Measurements from ENCODE around the gene CUBN. TPM values are rescaled to one million over a fixed set of nuclear protein-coding genes. Genes with fewer than 3 reads are reported as not detected.
"Not testable (repeated sequence)": the region's sequence is repeated elsewhere in the genome, so short reads cannot be mapped to it uniquely, and the experiment has no call there.

The CUBN gene
- polyA plus RNA-seq, 1 donor, result 73.9 TPM

DNA sequence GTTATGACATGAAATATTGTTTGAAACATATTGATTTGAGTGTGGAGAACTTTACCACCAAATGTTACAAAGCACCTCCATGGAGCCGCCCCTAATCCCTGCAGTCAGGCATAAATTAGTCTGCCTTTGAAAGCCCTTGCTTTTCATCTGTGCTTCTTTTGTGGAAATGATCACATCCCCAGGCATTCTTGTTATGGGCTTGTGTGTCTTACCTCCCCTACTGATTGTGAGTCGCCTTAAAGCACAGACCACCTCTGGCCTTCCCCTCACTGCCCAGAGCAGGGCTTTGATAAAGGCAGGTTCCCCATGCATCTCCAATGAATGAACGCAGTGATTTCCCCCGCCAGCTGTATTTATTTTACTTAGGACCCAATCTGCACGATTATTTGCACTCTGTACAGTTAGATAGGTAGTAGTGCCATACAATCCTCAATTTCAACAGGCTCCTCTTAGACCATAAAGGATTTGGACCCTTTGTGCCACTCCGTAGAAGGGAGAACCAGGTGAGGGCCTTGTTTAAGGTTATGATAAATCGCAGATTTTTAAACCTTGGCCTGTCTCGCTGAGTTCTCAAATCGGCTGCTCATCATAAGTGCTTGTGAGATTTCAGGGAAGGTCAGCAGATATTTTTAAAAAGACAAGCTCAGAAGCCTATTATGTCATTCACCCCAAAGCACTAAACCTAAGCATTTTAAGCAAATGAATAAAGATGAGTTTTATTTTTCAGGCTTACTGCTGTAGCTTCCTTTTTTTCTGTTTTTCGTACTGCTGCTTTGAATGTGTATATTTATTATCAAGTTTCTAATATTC lies 107.8 kb downstream of the CUBN start:
- Histone ChIP-seq H3K9me3 (ENCODE audit: control insufficient read depth, low read depth, low read length) (no peaks in the 10 kb centered on the region), H3K36me3 (ENCODE audit: control insufficient read depth, insufficient read depth, low read length) (peaks cover 14% of the 10 kb centered on the region), H3K4me1 (ENCODE audit: control insufficient read depth, insufficient read depth, low read length) (no peaks in the 10 kb centered on the region), H3K27me3 (ENCODE audit: control insufficient read depth, insufficient read depth, low read length) (no peaks in the 10 kb centered on the region), H3K27ac (ENCODE audit: low read length) (no peak overlapping the region), H3K4me3 (ENCODE audit: low read length) (no peak overlapping the region)
- 89% methylated on average over 3 of the region's 10 CpGs for WGBS (ENCODE audit: insufficient coverage, low lambda C conversion rate)
- no peak for DNase-seq

- H3K9me3 ChIP-seq (ENCODE audit: control insufficient read depth, low read depth, low read length), result no peaks in the 10 kb centered on the region
- WGBS (ENCODE audit: insufficient coverage, low lambda C conversion rate), result no CpG with 5 or more reads among the region's 5 CpGs
- H3K4me1 ChIP-seq (ENCODE audit: control insufficient read depth, insufficient read depth, low read length), result no peaks in the 10 kb centered on the region
Measured at GRCh38 chr10:17019696-17020095, 109.9 kb downstream of the CUBN start.

GRCh38 chr10:17013131-17013983 lies 116.3 kb downstream of the CUBN start:
- H3K4me1 ChIP-seq (ENCODE audit: control insufficient read depth, insufficient read depth, low read length); H3K4me3 ChIP-seq (ENCODE audit: low read length); DNase-seq; H3K27me3 ChIP-seq (ENCODE audit: control insufficient read depth, insufficient read depth, low read length); H3K9me3 ChIP-seq (ENCODE audit: control insufficient read depth, low read depth, low read length); H3K27ac ChIP-seq (ENCODE audit: low read length): not testable (repeated sequence)
- peaks cover 14% of the 10 kb centered on the region for H3K36me3 ChIP-seq (ENCODE audit: control insufficient read depth, insufficient read depth, low read length)
- WGBS (ENCODE audit: insufficient coverage, low lambda C conversion rate), result no CpG with 5 or more reads among the region's 2 CpGs

More at GRCh38 chr10:17019696-17020095, 109.9 kb downstream of the CUBN start:
- DNase-seq, result no peak
- Histone ChIP-seq H3K4me3 (ENCODE audit: low read length) (no peak overlapping the region), H3K27me3 (ENCODE audit: control insufficient read depth, insufficient read depth, low read length) (no peaks in the 10 kb centered on the region), H3K27ac (ENCODE audit: low read length) (no peak overlapping the region), H3K36me3 (ENCODE audit: control insufficient read depth, insufficient read depth, low read length) (peaks cover 9% of the 10 kb centered on the region)

DNA sequence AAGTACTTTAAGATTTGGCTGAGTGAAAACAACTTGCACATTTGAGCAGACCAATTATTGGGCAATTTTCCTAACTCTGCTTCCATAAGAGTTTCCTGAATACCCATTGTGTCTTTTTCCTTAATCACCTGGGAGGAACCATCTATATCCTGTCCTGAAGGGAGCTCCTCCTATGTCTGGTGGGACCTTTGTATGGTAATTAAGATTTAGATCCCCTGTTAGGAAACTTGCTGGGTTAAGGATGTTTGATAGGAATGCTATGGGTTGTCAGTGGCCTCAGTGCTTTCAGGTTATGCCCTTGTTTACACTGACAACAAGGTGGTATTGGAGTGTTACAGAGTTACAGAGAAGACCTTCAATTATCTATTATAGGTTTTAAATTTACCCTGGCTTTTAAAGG lies 116.9 kb downstream of the CUBN start:
- H3K27me3 ChIP-seq (ENCODE audit: control insufficient read depth, insufficient read depth, low read length); H3K4me1 ChIP-seq (ENCODE audit: control insufficient read depth, insufficient read depth, low read length); H3K27ac ChIP-seq (ENCODE audit: low read length); H3K4me3 ChIP-seq (ENCODE audit: low read length); H3K9me3 ChIP-seq (ENCODE audit: control insufficient read depth, low read depth, low read length); DNase-seq: not testable (repeated sequence)
- peaks cover 14% of the 10 kb centered on the region for H3K36me3 ChIP-seq (ENCODE audit: control insufficient read depth, insufficient read depth, low read length)

DNA sequence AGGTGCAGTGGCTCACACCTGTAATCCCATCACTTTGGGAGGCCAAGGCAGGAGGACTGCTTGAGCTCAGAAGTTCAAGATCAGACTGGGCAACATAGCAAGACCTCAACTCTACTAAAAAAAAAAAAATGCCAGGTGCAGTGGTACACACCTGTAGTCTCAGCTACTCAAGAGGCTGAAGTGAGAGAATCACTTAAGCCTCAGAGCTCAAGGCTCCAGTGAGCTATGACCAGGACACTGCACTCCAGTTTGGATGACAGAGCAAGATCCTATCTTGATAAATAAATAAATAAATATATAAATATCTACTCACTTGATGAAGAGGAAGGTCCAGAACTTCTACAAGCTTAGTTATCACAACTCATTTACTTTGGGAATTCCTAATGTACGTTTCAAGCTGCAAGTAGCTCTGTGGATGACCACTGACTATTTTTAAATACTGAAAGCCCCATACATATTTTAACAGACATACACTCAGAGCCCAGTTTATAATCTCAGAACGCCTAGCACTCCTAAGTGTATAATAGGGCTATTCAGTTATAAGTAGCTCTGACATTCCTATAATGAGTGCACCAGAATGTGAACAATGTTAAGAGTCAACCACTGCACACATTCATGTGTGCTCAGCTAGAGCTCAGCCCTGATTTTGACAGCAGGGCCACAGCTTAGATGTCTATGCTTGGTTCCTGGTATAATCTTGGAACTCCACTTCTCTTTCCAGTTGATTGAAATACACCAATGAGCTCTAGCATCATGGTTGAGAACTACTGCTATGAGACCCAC lies 119.1 kb downstream of the CUBN start:
- Histone ChIP-seq H3K27ac (ENCODE audit: low read length) (no peak overlapping the region), H3K36me3 (ENCODE audit: control insufficient read depth, insufficient read depth, low read length) (peaks cover 14% of the 10 kb centered on the region)
- WGBS (ENCODE audit: insufficient coverage, low lambda C conversion rate), result no CpG with 5 or more reads among the region's 2 CpGs

GRCh38 chr10:17009212-17009700 lies 120.4 kb downstream of the CUBN start:
- Histone ChIP-seq H3K27me3 (ENCODE audit: control insufficient read depth, insufficient read depth, low read length) (no peaks in the 10 kb centered on the region), H3K4me1 (ENCODE audit: control insufficient read depth, insufficient read depth, low read length) (no peaks in the 10 kb centered on the region), H3K27ac (ENCODE audit: low read length) (peak overlapping the region; percentile 22), H3K9me3 (ENCODE audit: control insufficient read depth, low read depth, low read length) (no peaks in the 10 kb centered on the region), H3K36me3 (ENCODE audit: control insufficient read depth, insufficient read depth, low read length) (peaks cover 14% of the 10 kb centered on the region), H3K4me3 (ENCODE audit: low read length) (no peak overlapping the region)
- 83% methylated on average over 1 of the region's 3 CpGs for WGBS (ENCODE audit: insufficient coverage, low lambda C conversion rate)
- DNase-seq, result no peak

More for the DNA sequence above, 119.1 kb downstream of the CUBN start:
- Histone ChIP-seq H3K9me3 (ENCODE audit: control insufficient read depth, low read depth, low read length) (no peaks in the 10 kb centered on the region), H3K4me1 (ENCODE audit: control insufficient read depth, insufficient read depth, low read length) (no peaks in the 10 kb centered on the region), H3K4me3 (ENCODE audit: low read length) (no peak overlapping the region), H3K27me3 (ENCODE audit: control insufficient read depth, insufficient read depth, low read length) (no peaks in the 10 kb centered on the region)
- DNase-seq, result no peak

DNA sequence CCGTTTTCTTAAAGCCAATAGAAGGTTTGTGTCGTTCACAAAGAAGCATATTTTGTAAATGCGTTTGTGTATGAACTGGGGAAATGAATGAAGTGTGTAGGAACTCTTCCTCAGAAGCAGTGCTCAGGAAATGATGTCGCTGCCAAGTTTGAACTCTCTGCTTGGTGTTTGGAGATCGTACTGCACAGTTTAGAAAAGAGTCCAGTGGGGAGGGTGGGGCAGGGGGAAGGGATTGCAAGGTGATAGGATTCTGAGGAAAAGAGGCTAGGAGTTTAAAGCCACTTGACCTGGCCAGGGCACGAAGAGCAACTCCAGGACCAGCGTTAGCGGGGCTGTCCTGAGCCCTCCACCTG lies 122.2 kb downstream of the CUBN start:
- H3K27ac ChIP-seq (ENCODE audit: low read length), result peak overlapping the region; percentile 62
- no CpG with 5 or more reads among the region's 8 CpGs for WGBS (ENCODE audit: insufficient coverage, low lambda C conversion rate)
- no peaks in the 10 kb centered on the region for H3K9me3 ChIP-seq (ENCODE audit: control insufficient read depth, low read depth, low read length)
- H3K4me1 ChIP-seq (ENCODE audit: control insufficient read depth, insufficient read depth, low read length), result no peaks in the 10 kb centered on the region
- no peak overlapping the region for H3K4me3 ChIP-seq (ENCODE audit: low read length)
- peaks cover 14% of the 10 kb centered on the region for H3K36me3 ChIP-seq (ENCODE audit: control insufficient read depth, insufficient read depth, low read length)
- no peak for DNase-seq
- no peaks in the 10 kb centered on the region for H3K27me3 ChIP-seq (ENCODE audit: control insufficient read depth, insufficient read depth, low read length)

- H3K36me3 ChIP-seq (ENCODE audit: control insufficient read depth, insufficient read depth, low read length), result peaks cover 13% of the 10 kb centered on the region
- H3K27me3 ChIP-seq (ENCODE audit: control insufficient read depth, insufficient read depth, low read length), result no peaks in the 10 kb centered on the region
- peak; percentile 47 to 50 for DNase-seq
- H3K4me1 ChIP-seq (ENCODE audit: control insufficient read depth, insufficient read depth, low read length), result no peaks in the 10 kb centered on the region
- WGBS (ENCODE audit: insufficient coverage, low lambda C conversion rate), result no CpG with 5 or more reads among the region's 12 CpGs
- H3K27ac ChIP-seq (ENCODE audit: low read length), result peak overlapping the region; percentile 62
- H3K9me3 ChIP-seq (ENCODE audit: control insufficient read depth, low read depth, low read length), result no peaks in the 10 kb centered on the region
- no peak overlapping the region for H3K4me3 ChIP-seq (ENCODE audit: low read length)
Measured at GRCh38 chr10:17006631-17007417, 122.8 kb downstream of the CUBN start.

DNA sequence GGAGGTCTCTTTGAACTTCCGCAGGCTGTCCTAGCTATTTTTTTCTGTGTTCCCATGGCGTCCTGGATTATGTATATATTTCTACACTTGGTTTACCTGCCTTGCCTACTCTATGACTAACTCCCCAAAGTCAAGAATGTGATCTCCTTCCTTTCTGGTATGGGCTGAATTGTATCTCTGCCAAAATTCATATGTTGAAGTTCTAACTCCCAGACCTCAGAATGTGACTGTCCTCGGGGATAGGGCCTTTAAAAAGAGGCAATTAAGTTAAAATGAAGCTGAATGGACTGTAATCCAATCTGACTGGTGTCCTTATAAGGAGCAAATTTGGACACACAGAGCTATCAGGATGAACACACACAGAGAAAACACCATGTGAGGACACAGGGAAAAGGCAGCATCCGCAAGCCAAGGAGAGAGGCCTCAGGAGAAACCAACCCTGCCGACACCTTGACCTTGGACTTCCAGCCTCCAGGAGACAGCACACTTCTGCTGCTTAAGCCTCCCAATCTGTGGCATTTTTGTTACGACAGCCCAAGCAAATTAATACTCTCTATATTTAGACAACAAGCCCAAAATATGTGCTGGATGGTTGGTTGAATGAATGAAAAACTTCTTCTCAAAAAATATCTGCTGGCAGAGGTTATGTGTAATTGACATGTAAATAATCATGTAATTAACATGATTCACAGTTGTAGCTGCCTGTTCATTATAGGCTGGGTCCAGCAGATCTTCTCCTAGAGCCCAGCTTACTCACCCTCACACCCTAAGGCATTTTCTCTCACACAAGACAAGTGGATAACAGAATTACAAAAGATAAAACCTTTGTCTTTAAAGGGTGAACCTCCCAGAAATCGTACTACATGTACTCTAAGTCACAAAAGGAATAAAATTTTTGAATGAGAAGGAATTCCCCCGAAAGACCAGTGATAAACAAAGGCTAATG lies 123.7 kb downstream of the CUBN start:
- DNase-seq, result no peak
- H3K27ac ChIP-seq (ENCODE audit: low read length), result peak overlapping the region; percentile 59
- no peaks in the 10 kb centered on the region for H3K27me3 ChIP-seq (ENCODE audit: control insufficient read depth, insufficient read depth, low read length)
- WGBS (ENCODE audit: insufficient coverage, low lambda C conversion rate), result 50% methylated on average over 1 of the region's 8 CpGs
- peaks cover 6% of the 10 kb centered on the region for H3K36me3 ChIP-seq (ENCODE audit: control insufficient read depth, insufficient read depth, low read length)
- no peaks in the 10 kb centered on the region for H3K9me3 ChIP-seq (ENCODE audit: control insufficient read depth, low read depth, low read length)
- no peaks in the 10 kb centered on the region for H3K4me1 ChIP-seq (ENCODE audit: control insufficient read depth, insufficient read depth, low read length)
- H3K4me3 ChIP-seq (ENCODE audit: low read length), result no peak overlapping the region

All from large intestine (tissue), 3 donors.